ENCODE measurements around the gene SUCLG2.

Gene SUCLG2

GRCh38 chr3:67497746-67498145, 156.7 kb downstream of the SUCLG2 start:
- no peak for DNase-seq

GRCh38 chr3:67495751-67496150, 158.7 kb downstream of the SUCLG2 start:
- no peak for DNase-seq

- DNase-seq = no peak
Measured at GRCh38 chr3:67493808-67494207, 160.6 kb downstream of the SUCLG2 start.

GRCh38 chr3:67490658-67491057, 163.8 kb downstream of the SUCLG2 start:
- no peak for DNase-seq

GRCh38 chr3:67489816-67490215, 164.6 kb downstream of the SUCLG2 start:
- no peak for DNase-seq

- DNase-seq = no peak
Measured at GRCh38 chr3:67487564-67488114, 166.8 kb downstream of the SUCLG2 start.

- DNase-seq = no peak
Measured at GRCh38 chr3:67486883-67487282, 167.5 kb downstream of the SUCLG2 start.

- DNase-seq = no peak
Measured at GRCh38 chr3:67484085-67484484, 170.3 kb downstream of the SUCLG2 start.

- no peak for DNase-seq
Measured at GRCh38 chr3:67481126-67481525, 173.3 kb downstream of the SUCLG2 start.

- no peak for DNase-seq
Measured at GRCh38 chr3:67478423-67478822, 176.0 kb downstream of the SUCLG2 start.

GRCh38 chr3:67474311-67474710, 180.1 kb downstream of the SUCLG2 start:
- no peak for DNase-seq

GRCh38 chr3:67472674-67473201, 181.7 kb downstream of the SUCLG2 start:
- DNase-seq = no peak

- no peak for DNase-seq
Measured at GRCh38 chr3:67470207-67470606, 184.2 kb downstream of the SUCLG2 start.

GRCh38 chr3:67468511-67468910, 185.9 kb downstream of the SUCLG2 start:
- DNase-seq = no peak

- no peak for DNase-seq
Measured at GRCh38 chr3:67463656-67464055, 190.8 kb downstream of the SUCLG2 start.

- no peak for DNase-seq
Measured at GRCh38 chr3:67462187-67462586, 192.2 kb downstream of the SUCLG2 start.

GRCh38 chr3:67461667-67462142, 192.7 kb downstream of the SUCLG2 start:
- no peak for DNase-seq

GRCh38 chr3:67460841-67461510, 193.4 kb downstream of the SUCLG2 start:
- no peak for DNase-seq

GRCh38 chr3:67459796-67460195, 194.6 kb downstream of the SUCLG2 start:
- no peak for DNase-seq

- no peak for DNase-seq
Measured at GRCh38 chr3:67458896-67459530, 195.4 kb downstream of the SUCLG2 start.

- DNase-seq = no peak
Measured at GRCh38 chr3:67458408-67458807, 196.0 kb downstream of the SUCLG2 start.

- DNase-seq = no peak
Measured at GRCh38 chr3:67453628-67454027, 200.8 kb downstream of the SUCLG2 start.

GRCh38 chr3:67450153-67450552, 204.3 kb downstream of the SUCLG2 start:
- no peak for DNase-seq

GRCh38 chr3:67447393-67447792, 207.0 kb downstream of the SUCLG2 start:
- DNase-seq = no peak

Data from activated CD4-positive, alpha-beta T cell treated with anti-CD3 and anti-CD28 coated beads, Interleukin-2, amount 50 U/mL, for 1 hour (primary cell).